Esophagus (tissue), 2 donors: ENCODE data around the gene THEM4. TPM values are rescaled to one million over a fixed set of nuclear protein-coding genes. Genes with fewer than 3 reads are reported as not detected.

Source experiments
- H3K27ac ChIP-seq, 2 donors: one replicate each; pipeline ENCODE4 v1.5.1; 2013; ENCODE audit warnings: low read depth in 2 of 2, mild to moderate bottlenecking in 2 of 2, inconsistent platforms in 1 of 2, low read length in 1 of 2, moderate library complexity in 1 of 2
- H3K27me3 ChIP-seq, 2 donors: one replicate each; pipeline ENCODE4 v1.6.1; 2013; ENCODE audit warnings: low read length in 2 of 2, control low read depth in 1 of 2, mild to moderate bottlenecking in 1 of 2; ENCODE audit not compliant: insufficient read depth in 2 of 2, control insufficient read depth in 1 of 2
- H3K36me3 ChIP-seq, 2 donors: one replicate each; pipeline ENCODE4 v1.6.1; 2013; ENCODE audit warnings: low read length in 1 of 2; ENCODE audit not compliant: control insufficient read depth in 2 of 2, insufficient read depth in 2 of 2
- H3K4me1 ChIP-seq, 2 donors: one replicate each; pipeline ENCODE4 v1.6.1; 2013; ENCODE audit warnings: low read length in 1 of 2; ENCODE audit not compliant: control insufficient read depth in 2 of 2, insufficient read depth in 2 of 2
- H3K4me3 ChIP-seq, 2 donors: one replicate each; pipeline ENCODE4 v1.5.1; 2013; ENCODE audit warnings: low read length in 2 of 2, mild to moderate bottlenecking in 2 of 2, low read depth in 1 of 2, moderate library complexity in 1 of 2
- H3K9me3 ChIP-seq, 2 donors: one replicate each; pipeline ENCODE4 v1.6.1; 2013; ENCODE audit warnings: mild to moderate bottlenecking in 2 of 2, low read depth in 1 of 2, low read length in 1 of 2, moderate library complexity in 1 of 2; ENCODE audit not compliant: control insufficient read depth in 2 of 2, insufficient read depth in 1 of 2
- WGBS, 2 donors: extraction: QIAGEN DNeasy Blood & Tissue Kit; methylation state at CpG; one replicate each; pipeline ENCODE4 v1.1.7; 2013; 5-methylcytosine and 5-hydroxymethylcytosine counted together
- polyA plus RNA-seq, 2 donors: library from polyadenylated mRNA; stranded (reverse); fragments of 200-250 nt; gene quantifications; one replicate each; pipeline ENCODE4 v1.2.3, GENCODE V29; 2013
- donor health status: healthy with polysubstance abuse.
- donor health status: Bipolar disorder and iron deficiency.

Gene THEM4
- polyA plus RNA-seq, 2 donors: 5.5 to 7.2 TPM

DNA sequence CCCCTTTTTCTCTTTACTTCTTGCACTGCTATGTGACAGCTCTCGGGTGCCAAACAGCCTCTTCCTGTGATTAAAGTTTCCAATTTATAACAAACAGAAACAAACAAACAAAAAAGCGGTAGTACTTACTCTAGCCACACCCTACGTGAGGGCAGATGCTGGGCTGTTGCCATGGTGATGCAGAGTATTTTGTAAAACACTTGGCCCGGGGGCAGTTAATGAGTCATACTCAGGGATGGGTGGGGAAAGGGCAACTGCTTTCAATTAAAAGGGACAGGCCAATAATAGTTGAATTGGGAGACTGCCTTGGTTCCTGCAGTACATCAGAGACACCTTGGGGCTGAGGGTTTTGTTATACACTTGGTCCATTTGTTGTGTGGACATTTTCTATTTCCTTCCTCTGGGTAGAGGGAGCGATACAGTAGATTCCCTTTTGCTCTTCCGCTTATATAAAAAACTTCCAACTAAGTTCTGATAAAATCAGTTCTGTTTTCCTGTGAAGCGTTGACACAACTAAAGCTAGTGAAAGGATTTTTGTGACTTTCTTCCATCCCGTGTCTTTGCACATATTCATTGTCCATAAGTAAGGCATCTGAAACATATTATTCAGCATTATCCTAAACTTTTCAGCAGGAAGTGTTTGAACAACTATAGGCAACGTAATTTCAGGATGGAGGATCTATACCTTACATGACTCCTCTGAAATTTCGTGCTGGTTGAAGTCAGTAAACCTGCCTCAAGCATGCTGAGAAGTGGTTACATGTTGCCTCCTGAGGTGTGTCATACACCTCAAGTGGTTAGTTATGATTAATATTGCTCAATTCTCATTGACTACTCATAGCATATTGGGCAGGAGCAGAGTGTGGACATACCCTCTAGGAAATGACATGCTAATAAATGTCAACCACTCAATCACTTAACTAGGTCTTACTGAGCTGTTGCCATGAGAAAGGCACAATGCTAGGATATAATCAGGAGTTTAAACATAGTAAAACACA is 36.7 kb upstream of the THEM4 start:
- Histone ChIP-seq H3K27ac (peak overlapping the region; percentile 24 to 50), H3K36me3 (no peaks in the 10 kb centered on the region), H3K4me1 (peaks cover 3 to 9% of the 10 kb centered on the region in 2 donors), H3K27me3 (no peaks in the 10 kb centered on the region), H3K9me3 (no peaks in the 10 kb centered on the region), H3K4me3 (no peak overlapping the region)
- 19 to 33% methylated on average over 10 of the region's 10 CpGs for WGBS, 2 donors

DNA sequence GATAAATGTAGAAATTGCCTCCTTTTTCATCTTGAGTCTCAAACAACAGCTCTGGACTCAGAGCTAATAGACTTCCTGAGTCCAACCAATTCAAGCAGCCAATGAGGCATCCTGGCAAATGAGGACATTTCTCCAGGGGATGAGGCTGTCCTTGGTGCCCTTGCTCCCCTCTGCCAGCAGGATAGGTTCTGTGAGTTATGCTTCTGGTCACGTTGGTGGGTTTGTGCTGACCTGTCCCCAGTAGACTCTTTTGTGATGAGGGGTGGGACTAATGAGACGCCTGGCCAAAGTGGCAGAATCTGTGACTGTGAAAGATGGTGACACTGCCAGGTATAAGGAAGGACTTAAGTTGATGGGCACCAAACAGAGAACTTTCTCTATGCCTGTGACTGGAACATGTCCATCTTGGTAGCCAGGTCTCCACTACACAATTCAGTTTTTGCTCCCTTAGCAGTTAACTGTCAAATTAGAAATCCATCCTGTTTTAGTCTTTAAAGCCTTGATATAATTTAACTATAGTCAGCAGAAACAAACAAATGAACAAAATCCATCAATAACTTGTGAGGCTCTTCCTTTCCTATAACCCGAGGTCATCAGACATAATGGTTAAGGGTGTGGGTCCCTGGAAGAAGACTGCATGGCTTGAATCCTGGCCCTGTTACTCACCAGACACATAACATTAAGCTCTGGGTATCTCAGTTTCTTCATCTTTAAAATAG is 35.7 kb upstream of the THEM4 start:
- no peaks in the 10 kb centered on the region for H3K9me3 ChIP-seq
- H3K4me3 ChIP-seq: no peak overlapping the region
- H3K36me3 ChIP-seq: no peaks in the 10 kb centered on the region
- H3K27ac ChIP-seq: peak overlapping the region; percentile 49 to 62
- H3K27me3 ChIP-seq: no peaks in the 10 kb centered on the region
- WGBS, 2 donors: 53 to 56% methylated on average over 3 of the region's 3 CpGs
- peaks cover 3 to 9% of the 10 kb centered on the region in 2 donors for H3K4me1 ChIP-seq

DNA sequence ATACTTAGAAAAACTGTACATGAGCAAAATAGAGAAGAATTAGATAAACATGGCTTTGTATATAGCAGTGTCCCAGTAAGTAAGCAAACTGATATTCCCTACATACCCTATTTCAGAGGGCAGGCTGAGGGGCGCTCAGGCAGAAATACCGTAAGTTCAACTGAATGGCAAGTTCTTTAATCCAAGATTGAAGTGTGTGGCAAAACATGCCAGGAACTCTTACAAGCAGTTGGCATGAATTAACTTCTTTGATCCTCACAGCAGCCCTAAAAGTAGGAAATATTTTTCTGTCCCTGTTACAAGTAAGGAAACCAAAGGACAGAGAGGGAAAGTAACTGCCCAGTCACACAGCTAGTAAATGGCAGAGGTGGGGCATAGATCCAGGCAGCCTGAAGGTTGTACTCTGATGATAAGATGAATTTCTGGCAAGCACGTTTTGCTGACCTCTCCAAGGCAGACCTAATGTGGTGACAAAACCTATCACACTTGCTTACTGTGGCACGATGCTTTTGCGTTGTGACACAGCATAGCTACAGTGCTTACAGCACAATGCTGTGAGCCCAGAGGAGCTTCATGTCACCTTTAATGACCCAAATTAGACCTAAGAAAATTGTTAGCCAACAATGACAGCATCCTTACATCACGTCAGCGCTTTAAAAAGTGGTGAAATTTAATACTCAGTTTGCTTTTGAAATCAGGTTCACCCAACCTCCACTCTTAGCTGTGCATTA is 35.0 kb upstream of the THEM4 start:
- H3K4me1 ChIP-seq: peaks cover 3 to 9% of the 10 kb centered on the region in 2 donors
- no peaks in the 10 kb centered on the region for H3K36me3 ChIP-seq
- H3K4me3 ChIP-seq: no peak overlapping the region
- no peaks in the 10 kb centered on the region for H3K27me3 ChIP-seq
- WGBS, 2 donors: 39 to 40% methylated on average over 7 of the region's 7 CpGs
- peak overlapping the region; percentile 35 to 49 for H3K27ac ChIP-seq
- no peaks in the 10 kb centered on the region for H3K9me3 ChIP-seq

DNA sequence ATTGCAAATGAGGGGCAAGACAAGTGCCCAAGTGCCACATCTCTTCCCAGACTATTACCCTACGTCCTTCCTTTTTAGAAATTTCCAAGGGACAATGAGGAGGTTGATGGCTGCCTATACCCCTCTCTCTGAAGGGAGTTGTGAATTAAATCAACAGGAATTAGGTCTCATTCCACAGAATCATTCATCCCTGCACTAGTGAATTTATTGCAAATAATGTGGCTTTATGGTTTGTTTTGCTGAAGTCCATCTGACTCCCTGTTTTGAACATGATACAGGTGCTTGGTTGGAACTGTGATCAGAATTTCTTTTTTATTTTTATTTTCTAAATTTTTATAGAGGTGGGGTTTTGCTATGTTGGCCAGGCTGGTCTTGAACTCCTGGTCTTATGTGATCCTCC is 34.3 kb upstream of the THEM4 start:
- H3K9me3 ChIP-seq: no peaks in the 10 kb centered on the region
- H3K27ac ChIP-seq: no peak overlapping the region
- no peaks in the 10 kb centered on the region for H3K36me3 ChIP-seq
- H3K27me3 ChIP-seq: no peaks in the 10 kb centered on the region
- H3K4me3 ChIP-seq: no peak overlapping the region
- WGBS, 2 donors: 86 to 100% methylated on average over 1 of the region's 1 CpG
- H3K4me1 ChIP-seq: peaks cover 3 to 9% of the 10 kb centered on the region in 2 donors

DNA sequence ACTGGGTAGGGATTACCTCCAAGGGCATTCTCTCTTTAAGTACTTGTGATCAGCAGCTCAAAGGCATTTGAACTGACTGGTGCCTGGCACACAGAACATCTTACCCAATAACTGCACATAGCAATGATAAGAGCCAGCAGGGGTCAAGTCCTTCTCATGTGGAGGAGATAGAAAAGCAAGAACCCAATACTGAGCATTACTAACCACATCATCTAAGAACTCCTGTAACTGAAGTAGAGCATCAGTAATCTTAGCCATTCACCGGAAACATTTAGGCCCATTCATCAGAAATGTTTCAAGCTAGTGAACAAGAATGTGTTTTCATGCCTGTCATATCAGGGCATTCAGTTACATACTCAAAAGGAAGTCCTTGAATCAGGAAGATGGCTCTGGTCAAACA is 33.6 kb upstream of the THEM4 start:
- Histone ChIP-seq H3K27me3 (no peaks in the 10 kb centered on the region), H3K9me3 (no peaks in the 10 kb centered on the region), H3K4me3 (no peak overlapping the region), H3K4me1 (peaks cover 2 to 9% of the 10 kb centered on the region in 2 donors), H3K27ac (no peak overlapping the region), H3K36me3 (no peaks in the 10 kb centered on the region)
- WGBS, 2 donors: 69 to 83% methylated on average over 1 of the region's 1 CpG

DNA sequence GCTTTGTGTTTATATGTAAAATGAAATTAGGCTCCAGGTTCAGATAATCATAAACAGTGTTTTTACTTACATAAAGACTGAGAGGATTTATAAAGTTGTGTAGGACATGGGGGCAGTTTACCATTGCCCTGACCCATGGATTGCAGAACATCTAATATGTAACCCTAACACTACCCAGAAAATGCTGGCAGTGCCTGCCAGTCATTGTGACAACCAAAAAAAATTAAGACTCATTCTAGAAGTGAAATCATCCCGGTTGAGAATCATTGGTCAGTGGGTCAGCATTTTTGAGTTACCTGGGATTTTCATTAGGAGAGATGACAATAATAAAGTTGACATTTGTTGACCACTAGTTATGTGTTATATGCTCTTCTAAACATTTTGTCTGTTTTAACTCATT is 31.2 kb upstream of the THEM4 start:
- no peaks in the 10 kb centered on the region for H3K36me3 ChIP-seq
- peaks cover 0 to 6% of the 10 kb centered on the region in 2 donors for H3K4me1 ChIP-seq
- H3K4me3 ChIP-seq: no peak overlapping the region
- no peaks in the 10 kb centered on the region for H3K9me3 ChIP-seq
- WGBS, 2 donors: 56 to 64% methylated on average over 1 of the region's 1 CpG
- no peaks in the 10 kb centered on the region for H3K27me3 ChIP-seq
- no peak overlapping the region for H3K27ac ChIP-seq

DNA sequence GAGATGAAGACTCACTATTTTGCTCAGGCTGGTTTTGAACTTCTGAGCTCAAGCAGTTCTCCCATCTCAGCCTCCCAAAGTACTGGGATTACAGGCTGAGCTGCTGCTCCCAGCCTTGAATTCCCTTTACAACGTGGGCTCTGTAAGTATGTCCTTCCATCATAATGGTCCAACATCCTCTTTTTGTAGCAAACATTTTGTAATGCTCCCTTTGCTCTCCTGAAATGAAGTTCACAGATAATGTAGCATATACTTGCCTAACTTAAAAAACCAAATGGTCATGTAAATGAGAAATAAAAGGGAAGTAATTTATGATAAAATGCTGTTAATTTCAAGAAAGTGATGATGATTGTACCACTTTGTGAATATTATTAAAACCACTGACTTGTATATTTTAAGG is 30.5 kb upstream of the THEM4 start:
- H3K4me3 ChIP-seq: no peak overlapping the region
- H3K27ac ChIP-seq: no peak overlapping the region
- WGBS, 2 donors: 73 to 75% methylated on average over 1 of the region's 1 CpG
- H3K9me3 ChIP-seq: no peaks in the 10 kb centered on the region
- H3K27me3 ChIP-seq: no peaks in the 10 kb centered on the region
- no peaks in the 10 kb centered on the region for H3K36me3 ChIP-seq
- peaks cover 0 to 6% of the 10 kb centered on the region in 2 donors for H3K4me1 ChIP-seq

DNA sequence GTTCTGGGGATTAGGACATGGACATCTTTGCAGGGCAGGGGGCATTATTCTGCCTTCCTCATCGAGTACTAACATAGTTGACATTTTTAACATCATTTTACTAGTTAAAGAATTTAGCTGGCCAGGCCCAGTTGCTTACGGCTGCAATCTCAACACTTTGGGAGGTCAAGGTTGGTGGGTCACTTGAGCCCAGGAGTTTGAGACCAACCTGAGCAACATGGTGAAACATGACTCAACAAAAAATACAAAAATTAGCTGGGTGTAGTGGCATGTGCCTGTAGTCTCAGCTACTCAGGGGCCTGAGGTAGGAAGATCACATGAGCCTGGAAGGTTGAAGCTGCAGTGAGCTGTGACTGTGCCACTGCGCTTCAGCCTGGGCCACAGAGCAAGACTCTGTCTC is 29.8 kb upstream of the THEM4 start:
- Histone ChIP-seq H3K27me3 (no peaks in the 10 kb centered on the region), H3K36me3 (no peaks in the 10 kb centered on the region), H3K4me1 (peaks cover 0 to 2% of the 10 kb centered on the region in 2 donors), H3K4me3 (no peak overlapping the region), H3K27ac (no peak overlapping the region), H3K9me3 (no peaks in the 10 kb centered on the region)
- 95 to 97% methylated on average over 3 of the region's 3 CpGs for WGBS, 2 donors

DNA sequence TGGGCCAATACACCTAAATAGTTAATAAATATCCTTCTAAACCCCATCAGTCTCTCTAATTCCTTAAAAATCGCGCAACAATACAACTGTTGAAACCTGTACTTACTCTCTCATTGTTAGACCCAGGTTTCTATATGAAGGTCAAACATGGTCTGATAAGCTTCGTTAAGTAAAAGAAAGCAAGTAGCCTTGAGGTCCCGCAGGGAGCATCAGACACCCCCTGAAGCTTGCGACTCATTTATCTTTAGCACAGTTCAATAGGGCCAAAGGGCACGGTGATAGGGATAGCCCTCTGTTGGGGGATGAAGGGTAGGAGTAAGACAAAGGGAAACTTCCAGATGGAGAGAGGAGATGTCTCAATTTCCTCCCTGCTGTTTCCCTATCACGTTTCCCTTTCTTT is 27.3 kb upstream of the THEM4 start:
- no peak overlapping the region for H3K4me3 ChIP-seq
- no peak overlapping the region for H3K27ac ChIP-seq
- 58 to 81% methylated on average over 7 of the region's 7 CpGs for WGBS, 2 donors
- no peaks in the 10 kb centered on the region for H3K27me3 ChIP-seq
- no peaks in the 10 kb centered on the region for H3K36me3 ChIP-seq
- peaks cover 0 to 2% of the 10 kb centered on the region in 2 donors for H3K4me1 ChIP-seq
- no peaks in the 10 kb centered on the region for H3K9me3 ChIP-seq
